ENCODE measurements around the gene CDC42. TPM values are rescaled to one million over a fixed set of nuclear protein-coding genes. Genes with fewer than 3 reads are reported as not detected.

The CDC42 gene
- total and polyA plus RNA-seq, 9 of the 15 experiments (the other 6 are each of a cell fraction or from before 2014, with no cell fraction given), result 186 to 398 (median 325) TPM

DNA sequence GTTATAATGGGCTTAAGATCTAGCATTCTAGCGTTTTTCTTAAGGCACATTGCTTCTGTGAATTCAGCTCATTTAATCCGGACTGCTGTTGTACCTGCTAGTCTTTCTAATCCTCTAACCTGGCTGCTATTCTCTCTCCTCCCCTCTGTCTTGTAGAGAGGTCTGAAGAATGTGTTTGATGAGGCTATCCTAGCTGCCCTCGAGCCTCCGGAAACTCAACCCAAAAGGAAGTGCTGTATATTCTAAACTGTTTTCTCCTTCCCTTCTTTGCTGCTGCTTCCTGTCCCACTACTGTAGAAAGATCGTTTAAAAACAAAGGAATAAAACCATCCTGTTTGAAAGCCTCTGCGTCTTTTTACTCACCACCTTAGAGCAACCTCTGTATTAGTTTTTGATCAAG is 37.3 kb downstream of the CDC42 start (continued):
- TF ChIP-seq, protein P1, sequence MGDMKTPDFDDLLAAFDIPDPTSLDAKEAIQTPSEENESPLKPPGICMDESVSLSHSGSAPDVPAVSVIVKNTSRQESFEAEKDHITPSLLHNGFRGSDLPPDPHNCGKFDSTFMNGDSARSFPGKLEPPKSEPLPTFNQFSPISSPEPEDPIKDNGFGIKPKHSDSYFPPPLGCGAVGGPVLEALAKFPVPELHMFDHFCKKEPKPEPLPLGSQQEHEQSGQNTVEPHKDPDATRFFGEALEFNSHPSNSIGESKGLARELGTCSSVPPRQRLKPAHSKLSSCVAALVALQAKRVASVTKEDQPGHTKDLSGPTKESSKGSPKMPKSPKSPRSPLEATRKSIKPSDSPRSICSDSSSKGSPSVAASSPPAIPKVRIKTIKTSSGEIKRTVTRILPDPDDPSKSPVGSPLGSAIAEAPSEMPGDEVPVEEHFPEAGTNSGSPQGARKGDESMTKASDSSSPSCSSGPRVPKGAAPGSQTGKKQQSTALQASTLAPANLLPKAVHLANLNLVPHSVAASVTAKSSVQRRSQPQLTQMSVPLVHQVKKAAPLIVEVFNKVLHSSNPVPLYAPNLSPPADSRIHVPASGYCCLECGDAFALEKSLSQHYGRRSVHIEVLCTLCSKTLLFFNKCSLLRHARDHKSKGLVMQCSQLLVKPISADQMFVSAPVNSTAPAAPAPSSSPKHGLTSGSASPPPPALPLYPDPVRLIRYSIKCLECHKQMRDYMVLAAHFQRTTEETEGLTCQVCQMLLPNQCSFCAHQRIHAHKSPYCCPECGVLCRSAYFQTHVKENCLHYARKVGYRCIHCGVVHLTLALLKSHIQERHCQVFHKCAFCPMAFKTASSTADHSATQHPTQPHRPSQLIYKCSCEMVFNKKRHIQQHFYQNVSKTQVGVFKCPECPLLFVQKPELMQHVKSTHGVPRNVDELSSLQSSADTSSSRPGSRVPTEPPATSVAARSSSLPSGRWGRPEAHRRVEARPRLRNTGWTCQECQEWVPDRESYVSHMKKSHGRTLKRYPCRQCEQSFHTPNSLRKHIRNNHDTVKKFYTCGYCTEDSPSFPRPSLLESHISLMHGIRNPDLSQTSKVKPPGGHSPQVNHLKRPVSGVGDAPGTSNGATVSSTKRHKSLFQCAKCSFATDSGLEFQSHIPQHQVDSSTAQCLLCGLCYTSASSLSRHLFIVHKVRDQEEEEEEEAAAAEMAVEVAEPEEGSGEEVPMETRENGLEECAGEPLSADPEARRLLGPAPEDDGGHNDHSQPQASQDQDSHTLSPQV (IDR thresholded peaks at IDR 0.05), result no peak
- TF ChIP-seq NFE2 (IDR thresholded peaks at IDR 0.05; ENCODE audit: low read depth), result no peak

DNA sequence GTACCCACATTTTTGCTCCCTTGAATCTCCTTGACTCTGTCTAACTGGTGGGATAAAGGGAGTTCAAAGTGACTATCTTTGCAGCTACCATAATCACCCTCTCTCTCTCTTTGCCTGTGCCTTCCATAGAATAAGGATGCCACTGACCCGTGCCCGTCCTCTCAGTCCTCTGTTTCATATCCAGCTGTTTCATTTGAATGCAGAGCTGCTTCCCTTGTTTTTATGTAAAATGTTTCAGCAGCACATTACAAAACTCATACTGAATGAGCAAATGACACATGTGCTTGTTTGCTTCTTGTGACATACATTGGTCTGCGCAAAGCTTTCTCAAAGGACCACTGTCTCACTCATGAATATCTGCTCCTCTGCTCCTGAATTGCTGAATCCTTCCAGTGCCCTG is 38.4 kb downstream of the CDC42 start:
- in situ Hi-C loops (cut with MboI) (no loop called here), intact Hi-C loops (cut with micrococcal nuclease) (no loop called here)
- DNase-seq (ENCODE audit: extremely low read depth in 1 of 4, low spot score in 3 of 4) (no peak), FAIRE-seq (no peak), ATAC-seq (no peak)
- Histone ChIP-seq H3K27me3 (ENCODE audit: control insufficient read depth in 2 of 2, insufficient read depth in 2 of 2, low read length in 2 of 2) (no peaks in the 10 kb centered on the region), H3K9ac (ENCODE audit: insufficient read depth in 1 of 2, low read depth in 2 of 2, low read length in 2 of 2) (no peak overlapping the region), H3K79me2 (ENCODE audit: control insufficient read depth, insufficient read depth, low read length) (peaks cover 61% of the 10 kb centered on the region), H3K27ac (ENCODE audit: extremely low read depth, low read depth, low read length) (no peak overlapping the region), H3K4me2 (ENCODE audit: insufficient read depth, low read length) (no peak overlapping the region), H3K9me3 (replicated peaks; ENCODE audit: control insufficient read depth, insufficient read depth, low read depth, low read length) (no peaks in the 10 kb centered on the region), H4K20me1 (replicated peaks; ENCODE audit: control insufficient read depth, insufficient read depth, low read length) (peaks cover 13% of the 10 kb centered on the region), H2AFZ (ENCODE audit: low read depth, low read length) (no peak overlapping the region), H3K36me3 (ENCODE audit: control insufficient read depth, insufficient read depth, low read length) (peaks cover 86% of the 10 kb centered on the region), H3K4me1 (replicated peaks in 1 of 2; ENCODE audit: control insufficient read depth in 2 of 2, insufficient read depth in 2 of 2, low read length in 2 of 2) (peaks cover 0 to 5% of the 10 kb centered on the region in 2 experiments; a peak in 1 of 5 replicates), H3K4me3 (no peak overlapping the region), H3K9me1 (ENCODE audit: control insufficient read depth, insufficient read depth, low read length) (peaks cover 3% of the 10 kb centered on the region)
- ChIA-PET CTCF (ENCODE audit: low intra/inter-chr PET ratio) (no interaction called here), POLR2A (interaction anchor here (0.5 to 1.3 kb wide), 5 partner anchors 10 to 308 kb away, joined by 3 read pairs; no protein-coding TSS in a partner anchor)
- no TSS peak for BruUV-seq (replicated peaks)
- WGBS (ENCODE audit: insufficient coverage, low coverage, missing lambda C conversion rate), result 97% methylated on average over 3 of the region's 3 CpGs
- TF ChIP-seq POLR2B (IDR thresholded peaks at IDR 0.05; ENCODE audit: low read depth, partially characterized antibody) (no peak), ZNF224 (CRISPR knock-in tag; IDR thresholded peaks at IDR 0.05) (no peak), ERF (CRISPR knock-in tag; IDR thresholded peaks at IDR 0.05) (no peak), STAG1 (CRISPR knock-in tag; IDR thresholded peaks at IDR 0.05; ENCODE audit: borderline replicate concordance) (no peak), ZNF780A (CRISPR knock-in tag; IDR thresholded peaks at IDR 0.05) (no peak), ID3 (CRISPR knock-in tag; IDR thresholded peaks at IDR 0.05) (no peak), ID3 (tag; IDR thresholded peaks at IDR 0.05) (no peak), SOX6 (IDR thresholded peaks at IDR 0.05) (no peak), BRD4 (IDR thresholded peaks at IDR 0.05) (no peak), MTA3 (IDR thresholded peaks at IDR 0.05; ENCODE audit: borderline replicate concordance) (no peak)
